NOMO-1 (cell line): ENCODE measurements around the gene NPAS4.
A peak's percentile ranks its signal among the peaks of the same experiment; 100 is the strongest.
"Not testable (repeated sequence)": the region's sequence is repeated elsewhere in the genome, so short reads cannot be mapped to it uniquely, and the experiment has no call there.

Experiments
- DNase-seq, 2 experiments: peaks; one replicate each; lab custom pipeline; 2025; ENCODE audit not compliant: unreplicated experiment in 2 of 2; lab: John Stamatoyannopoulos, UW

NPAS4 gene

DNA sequence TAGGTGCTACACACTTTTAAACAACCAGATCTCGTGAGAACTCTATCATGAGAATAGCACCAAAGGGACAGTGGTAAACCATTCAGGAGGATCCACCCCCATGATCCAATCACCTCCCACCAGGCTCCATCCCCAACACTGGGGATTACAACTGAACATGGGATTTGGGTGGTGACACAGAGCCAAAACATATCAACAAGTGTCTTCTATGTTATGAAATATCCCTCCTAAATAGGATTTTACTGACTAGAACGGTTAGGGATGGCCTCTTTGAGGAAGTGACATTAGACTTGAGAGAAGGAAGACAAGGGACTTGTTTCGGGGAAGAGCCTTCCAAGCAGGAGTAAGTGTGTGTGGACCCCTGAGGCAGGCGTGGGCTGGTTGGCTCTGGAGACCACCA is 29.7 kb downstream of the NPAS4 start:
- peak; percentile 29 to 74 for DNase-seq

DNA sequence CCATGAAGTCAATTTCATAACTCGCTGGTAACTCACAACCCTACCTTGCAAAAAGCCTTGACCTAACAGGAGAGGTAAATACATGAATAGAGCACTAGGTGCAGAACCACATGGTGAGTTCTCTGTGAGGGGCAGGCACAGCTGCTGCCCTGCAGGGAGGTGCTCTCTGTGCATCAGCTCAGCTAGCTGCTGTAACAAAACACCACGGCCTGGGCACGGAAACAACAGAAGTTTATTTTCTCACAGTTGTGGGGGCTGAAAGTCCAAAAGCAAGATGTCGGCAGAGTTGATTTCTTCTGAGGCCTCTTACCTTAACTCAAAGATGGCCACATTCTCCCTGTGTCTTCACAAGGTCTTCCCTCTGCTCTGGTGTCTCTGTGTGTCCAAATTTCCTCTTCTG is 30.8 kb downstream of the NPAS4 start:
- DNase-seq = no peak

DNA sequence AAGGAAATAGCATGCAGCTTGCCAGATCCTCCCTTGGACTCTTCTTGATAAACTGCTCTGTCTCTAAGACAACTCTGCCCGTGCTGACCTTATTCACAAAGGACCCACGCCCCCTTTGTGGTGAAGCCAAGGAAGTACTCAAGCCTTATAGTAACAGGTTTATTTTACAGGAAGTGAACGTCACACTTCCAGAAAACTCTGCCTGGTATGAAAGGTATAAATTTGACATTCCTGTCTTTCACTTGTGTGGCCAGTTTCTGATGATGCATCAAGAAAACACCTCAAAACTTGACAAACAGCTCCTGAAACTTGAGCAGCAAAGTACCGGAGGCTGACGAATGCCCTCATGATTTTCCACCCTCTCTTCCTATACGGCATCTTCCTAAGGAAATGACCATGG is 33.4 kb downstream of the NPAS4 start:
- DNase-seq = peak in 1 of 2 experiments; percentile 2

DNA sequence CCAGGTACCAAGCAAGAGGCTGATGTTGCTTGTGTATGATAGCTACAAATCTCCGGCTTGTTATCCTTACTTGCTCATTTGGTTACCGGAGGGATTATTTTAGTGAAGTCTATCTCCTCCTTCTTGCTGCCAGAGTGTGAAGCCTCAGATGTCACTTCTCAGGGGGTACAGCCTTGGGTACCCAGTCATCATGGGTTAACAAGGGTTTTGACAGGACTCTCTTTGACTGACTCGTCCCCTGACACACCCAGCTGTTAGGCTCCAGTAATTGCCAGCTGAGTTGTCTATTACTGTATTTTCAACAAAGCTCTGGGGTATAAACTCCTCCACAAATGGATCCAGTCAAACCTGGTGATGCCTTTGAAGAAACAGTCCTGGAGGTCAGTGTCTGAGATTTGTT is 34.0 kb downstream of the NPAS4 start:
- no peak for DNase-seq

DNA sequence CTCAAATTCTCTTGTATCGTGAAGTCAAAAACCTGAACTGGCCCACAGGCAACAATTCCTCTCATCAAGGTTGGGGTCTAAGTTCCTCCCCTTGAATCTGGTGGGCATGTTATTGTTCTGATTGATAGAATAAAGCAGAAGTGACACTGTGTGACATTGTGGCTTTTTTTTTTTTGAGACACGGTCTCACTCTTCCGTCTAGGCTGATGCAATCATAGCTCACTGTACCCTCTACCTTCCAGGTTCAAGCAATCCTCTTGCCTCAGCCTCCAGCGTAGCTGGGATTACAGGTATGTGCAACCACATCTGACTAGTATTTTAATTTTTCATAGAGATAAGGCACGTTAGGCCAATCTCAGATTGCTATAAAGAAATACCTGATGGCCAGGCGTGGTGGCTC is 37.0 kb downstream of the NPAS4 start:
- peak in 1 of 2 experiments; percentile 88 for DNase-seq

DNA sequence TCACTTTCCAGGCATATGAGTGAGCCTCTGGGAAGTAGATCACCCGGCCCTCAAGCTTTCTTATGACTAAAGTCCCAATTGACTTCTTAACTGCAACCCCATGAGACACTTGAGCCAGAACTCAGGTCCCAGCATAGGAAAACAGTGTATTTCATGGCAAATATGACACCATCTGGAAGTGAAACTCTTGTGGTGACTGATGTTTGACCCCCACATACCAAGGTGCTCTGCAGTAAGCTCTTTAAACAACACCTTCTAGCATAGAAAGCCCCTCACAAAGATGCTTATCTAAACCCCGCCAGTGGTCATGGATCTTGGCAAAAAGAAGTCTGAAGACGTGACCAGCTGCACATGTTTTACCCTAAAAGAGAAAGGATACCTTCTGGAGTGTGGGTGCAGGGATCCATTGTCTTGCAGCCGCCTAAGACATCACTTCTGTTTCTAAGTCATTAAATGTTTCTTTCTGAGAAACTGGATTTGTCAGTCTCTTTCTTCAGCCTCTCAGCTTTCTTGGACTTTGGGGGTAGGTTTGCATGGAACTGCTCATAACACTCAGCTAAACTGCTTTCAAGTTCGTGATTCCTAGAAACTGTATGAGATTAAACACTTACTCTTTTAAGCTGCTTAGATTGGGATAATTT is 38.4 kb downstream of the NPAS4 start:
- DNase-seq = peak; percentile 57 to 87

DNA sequence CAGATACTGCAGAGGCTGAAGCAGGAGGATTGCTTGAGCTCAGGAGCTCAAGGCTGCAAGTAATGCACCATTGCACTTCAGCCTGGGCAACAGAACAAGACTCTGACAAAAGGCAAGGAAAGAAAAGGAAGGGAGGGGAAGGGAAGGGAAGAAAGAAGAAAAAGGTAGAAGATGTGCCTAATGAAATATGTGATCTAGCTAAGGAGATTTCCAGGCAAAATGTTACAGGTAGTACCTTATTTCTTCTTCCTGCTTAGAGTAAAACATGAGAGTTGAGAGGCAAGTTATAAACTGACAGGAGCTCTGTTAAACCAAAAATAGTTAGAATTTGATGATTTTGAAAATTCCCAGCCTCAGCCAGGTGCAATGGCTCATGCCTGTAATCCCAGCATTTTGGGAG is 41.2 kb downstream of the NPAS4 start:
- no peak for DNase-seq

DNA sequence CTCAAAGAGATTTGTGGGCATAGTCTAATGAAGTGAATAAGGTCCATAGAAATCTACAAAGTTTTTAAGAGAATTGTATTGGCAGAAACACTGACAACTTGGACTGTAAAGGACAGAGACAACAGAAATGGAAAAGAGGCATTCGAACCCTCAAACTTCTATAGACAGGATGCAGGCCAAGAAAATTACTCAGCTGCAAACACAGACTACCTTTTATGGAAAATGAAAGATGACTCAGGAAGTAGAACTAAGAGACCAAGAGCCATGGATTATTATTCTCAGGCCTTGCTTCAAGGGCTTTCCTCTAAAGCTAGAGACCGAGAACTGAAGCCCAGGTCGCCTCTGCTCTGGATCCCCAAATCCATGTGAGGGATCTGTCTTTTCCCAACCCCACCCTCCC is 42.1 kb downstream of the NPAS4 start:
- no peak for DNase-seq

DNA sequence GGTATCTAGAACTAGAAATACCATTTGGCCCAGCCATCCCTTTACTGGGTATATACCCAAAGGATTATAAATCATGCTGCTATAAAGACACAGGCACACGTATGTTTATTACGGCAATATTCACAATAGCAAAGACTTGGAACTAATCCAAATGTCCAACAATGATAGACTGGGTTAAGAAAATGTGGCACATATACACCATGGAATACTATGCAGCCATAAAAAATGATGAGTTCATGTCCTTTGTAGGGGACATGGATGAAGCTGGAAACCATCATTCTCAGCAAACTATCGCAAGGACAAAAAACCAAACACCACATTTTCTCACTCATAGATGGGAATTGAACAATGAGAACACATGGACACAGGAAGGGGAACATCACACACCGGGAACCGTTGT is 43.3 kb downstream of the NPAS4 start:
- not testable (repeated sequence) for DNase-seq

DNA sequence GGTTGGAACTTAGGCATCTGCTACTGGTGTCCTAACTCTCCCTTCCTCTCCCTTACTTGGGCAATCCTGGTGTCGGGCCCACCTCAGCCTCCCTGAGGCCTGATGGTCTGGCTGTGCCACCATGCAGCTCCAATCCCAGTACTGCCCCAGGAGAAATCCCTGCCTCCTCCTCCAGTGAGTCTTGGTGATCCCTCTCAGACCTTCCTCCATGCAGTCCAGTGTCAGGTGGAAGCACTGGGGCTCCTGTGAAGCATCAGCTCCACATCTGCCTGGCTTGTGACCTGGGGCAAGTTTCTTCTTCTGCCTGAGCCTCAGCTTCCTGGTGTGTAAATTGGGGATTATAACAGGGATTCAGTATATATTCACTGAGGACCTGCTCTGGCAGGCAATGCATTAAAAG is 44.1 kb downstream of the NPAS4 start:
- DNase-seq = no peak

DNA sequence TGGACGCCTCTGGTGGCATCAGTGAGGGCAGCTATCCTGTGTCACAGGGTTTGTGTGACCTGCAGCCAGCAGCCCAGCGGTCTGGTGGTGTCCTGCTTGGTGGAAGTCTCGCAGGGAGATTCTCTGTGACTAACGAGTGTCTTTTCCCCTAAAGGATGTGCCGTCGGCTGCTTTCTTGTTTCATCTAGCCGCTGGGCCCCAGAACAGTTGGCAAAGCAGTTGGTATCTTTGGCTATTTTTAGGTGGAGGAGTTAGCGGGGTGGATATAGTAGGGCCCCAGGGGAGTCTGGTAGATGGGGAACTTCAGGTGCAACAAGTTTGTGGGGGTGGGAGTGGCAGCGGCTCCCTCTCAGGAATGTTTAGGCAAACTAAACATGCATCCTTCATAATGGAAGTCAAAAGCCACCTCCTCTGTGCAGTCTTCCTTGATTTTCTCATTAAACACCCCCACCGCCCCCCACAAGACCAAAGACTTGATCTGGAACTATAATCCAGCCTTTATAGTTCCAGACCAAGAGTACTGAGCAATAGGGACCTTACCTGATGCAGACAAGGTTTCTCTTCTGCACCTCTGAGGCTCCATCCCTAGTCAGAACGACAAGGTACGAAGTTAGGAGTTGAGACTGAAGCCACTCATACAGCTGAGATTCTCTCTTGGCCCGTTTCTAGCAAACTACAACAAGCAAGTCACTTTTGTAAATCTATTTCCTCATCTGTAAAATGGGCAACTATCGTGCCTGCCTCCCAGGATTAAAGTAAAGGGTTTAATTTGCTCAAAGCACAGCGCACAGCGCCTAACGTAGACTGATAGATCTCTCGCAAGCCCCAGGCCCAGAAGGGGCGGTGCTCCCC is 44.8 kb downstream of the NPAS4 start:
- peak; percentile 52 to 67 for DNase-seq

DNA sequence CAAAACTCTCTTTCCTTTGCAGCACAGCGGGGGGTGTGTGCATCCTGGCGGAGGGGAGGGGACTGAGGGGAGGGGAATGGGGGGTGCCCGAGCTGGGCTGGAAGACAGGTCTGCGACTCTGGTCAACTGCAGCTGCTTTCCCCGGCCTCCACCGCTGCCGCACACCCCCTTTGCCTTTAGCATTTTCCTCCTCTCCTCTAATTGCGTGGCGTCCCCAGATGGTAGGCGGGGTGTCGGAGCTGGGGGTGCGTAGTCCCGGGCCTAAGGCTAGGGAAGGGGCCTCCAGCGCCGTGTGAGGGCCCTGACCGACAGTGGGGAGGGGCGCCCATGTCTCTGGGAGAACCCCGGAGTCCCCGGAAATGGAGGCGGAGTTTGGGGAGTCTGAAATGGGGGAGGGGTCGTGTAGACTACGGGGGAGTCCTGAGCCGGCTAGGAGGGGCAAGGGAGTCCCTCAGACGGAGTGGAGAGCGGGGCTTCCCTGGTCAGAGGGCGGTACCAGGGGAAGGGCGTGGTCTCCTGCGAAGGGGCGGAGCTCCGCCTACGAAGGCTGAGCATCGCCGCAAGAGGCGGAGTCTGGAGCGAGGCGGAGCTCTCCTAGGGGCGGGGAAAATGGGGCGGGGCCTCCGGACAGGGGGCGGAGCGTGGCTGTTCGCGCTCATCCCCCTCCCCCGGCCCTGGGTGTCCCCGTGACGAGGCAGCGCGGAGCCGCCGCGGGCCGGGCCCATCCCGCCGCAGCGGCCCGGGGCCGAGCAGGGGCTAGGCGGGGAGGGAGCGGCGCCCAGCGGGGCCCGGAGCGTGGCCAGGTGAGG is 45.6 kb downstream of the NPAS4 start, which contains the start of gene PELI3:
Gene PELI3 (plus strand): TSS at position 681 of the 809 bp plus-strand sequence. CDS start 1,224 bp downstream, outside the sequence.
- peak; percentile 78 to 86 for DNase-seq

DNA sequence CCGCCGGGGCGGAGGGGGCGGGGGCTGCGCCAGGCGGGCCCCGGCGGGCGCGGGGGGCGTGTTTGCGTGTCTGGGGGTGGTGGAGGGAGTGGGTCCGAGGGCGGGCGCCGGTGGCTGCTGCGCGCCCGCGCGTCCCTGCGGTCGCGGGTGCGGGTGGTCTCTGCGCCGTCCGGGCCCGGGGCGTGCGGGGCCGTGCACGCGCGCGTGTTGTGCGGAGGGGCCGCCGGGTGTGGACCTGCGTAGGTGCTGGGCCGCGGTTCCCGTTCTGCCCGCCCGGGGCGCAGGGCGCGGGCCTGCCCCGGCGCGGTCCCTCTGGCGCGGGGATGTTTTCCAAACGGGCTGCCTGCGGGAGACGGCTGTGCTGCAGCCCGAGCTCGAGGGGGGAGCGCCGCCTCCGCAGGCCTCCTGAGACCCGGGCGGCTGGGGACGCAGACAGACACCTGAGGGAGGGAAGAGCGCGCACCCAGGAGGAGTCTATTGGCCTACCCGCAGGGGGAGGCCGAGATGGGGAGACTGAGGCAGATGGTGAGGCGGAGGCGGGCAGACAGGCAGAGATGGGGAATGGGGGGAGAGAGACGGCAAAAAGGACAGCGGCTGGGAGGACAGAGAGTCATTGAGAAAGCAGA is 46.3 kb downstream of the NPAS4 start:
- peak; percentile 6 to 30 for DNase-seq

DNA sequence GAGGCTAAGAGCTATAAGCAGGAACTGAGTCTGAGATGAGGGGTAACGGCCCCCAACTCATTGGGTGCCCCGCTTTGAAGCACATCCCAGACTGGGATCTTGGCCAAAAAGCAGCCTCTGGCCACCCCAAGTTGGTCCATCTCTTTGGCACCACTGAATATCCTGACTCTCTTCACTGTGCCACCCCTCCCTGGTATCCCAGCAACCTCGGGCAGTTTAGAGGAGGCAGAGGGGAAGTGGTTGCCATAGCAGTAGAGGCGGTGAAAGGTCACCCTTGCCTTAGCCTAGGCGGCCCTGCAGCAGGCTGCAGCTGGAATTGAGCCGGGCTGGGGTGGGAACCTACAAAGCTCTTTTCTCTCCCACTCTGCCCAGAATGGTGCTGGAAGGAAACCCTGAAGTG is 46.9 kb downstream of the NPAS4 start:
- DNase-seq = peak; percentile 75 to 82

DNA sequence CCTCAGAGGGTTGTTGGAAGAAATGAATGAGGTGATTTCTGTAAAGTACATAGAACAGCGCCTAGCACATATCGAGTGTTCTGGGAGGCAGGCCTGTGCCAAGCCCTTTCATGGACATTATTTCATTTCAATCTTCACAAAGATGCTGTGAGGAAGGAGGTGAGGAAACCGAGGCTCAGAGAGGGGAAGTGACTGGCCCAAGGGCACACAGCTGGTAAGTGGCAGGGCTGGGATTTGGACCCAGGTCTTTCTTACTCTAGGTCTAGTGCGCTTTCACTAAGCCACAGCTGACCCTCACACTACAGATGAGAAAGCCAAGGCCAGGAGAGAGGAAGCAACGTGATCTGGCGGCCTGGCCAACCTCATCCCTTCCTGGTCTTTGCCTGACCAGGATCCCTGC is 47.9 kb downstream of the NPAS4 start:
- no peak for DNase-seq

DNA sequence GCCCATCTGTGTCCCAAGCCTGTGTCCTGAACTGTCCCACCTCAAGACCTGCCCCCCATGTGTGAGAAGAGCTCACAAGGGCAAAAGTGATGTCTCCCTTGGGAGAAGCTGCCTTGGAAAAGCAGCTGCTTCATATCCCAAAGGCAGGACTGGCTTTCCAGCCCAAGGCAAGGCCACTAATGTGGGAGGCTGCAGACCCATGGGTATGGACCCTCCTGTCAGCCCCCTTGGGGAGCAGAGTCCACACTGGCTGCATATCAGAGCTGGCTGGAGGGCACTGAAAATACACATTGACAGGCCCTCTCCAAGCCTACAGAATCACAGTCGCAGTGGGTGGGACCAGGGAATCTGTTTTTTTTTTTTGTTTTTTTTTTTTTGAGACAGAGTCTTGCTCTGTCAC is 48.6 kb downstream of the NPAS4 start:
- DNase-seq = no peak

DNA sequence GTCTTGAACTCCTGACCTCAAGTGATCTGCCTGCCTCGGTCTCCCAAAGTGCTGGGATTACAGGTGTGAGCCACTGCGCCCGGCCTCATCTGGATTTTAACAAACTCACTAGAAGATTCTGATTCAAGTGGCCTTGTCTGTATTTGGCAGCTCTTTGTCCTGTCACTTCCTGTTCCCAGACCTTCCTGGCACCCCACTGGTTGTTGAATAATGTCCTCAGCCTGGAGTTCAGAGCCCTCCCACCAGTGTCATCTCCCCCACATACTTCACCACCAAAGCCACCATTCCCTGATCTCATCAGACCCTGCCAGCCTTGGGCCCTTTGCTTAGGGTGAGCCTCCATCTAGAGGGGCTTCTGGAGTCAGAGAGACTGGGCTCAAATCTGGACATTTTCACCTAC is 49.2 kb downstream of the NPAS4 start:
- DNase-seq = no peak

DNA sequence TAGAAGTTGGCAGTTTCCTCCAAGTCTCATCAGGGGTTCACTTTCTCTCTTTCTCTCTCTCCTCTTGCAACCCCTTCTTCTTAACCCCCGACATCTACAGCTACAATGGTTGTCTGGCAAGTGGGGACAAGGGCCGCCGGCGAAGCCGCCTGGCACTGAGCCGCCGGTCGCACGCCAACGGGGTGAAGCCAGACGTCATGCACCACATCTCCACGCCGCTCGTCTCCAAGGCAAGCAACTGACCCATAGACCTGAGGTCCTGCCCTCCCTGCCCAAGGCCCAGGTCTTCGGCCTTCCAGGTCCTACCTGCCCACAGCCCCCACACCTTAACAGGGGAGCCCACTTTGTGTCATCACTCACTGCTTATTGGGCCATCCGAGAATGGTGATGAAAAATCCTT is 50.3 kb downstream of the NPAS4 start:
- DNase-seq = no peak

DNA sequence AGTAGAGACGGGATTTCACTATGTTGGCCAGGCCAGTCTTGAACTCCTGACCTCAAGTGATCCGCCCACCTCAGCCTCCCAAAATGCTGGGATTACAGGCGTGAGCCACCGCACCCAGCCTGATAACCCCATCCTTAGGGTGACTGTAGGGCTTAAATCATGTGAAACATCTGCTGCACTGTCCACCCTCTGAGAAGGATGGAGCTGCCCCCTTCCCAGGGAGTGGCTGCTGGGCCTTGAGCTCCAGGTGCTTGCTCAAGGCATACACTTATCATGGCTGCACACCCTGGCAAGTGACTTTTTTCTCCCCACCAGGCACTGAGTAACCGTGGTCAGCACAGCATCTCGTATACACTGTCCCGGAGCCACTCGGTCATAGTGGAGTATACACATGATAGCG is 51.2 kb downstream of the NPAS4 start:
- no peak for DNase-seq

DNA sequence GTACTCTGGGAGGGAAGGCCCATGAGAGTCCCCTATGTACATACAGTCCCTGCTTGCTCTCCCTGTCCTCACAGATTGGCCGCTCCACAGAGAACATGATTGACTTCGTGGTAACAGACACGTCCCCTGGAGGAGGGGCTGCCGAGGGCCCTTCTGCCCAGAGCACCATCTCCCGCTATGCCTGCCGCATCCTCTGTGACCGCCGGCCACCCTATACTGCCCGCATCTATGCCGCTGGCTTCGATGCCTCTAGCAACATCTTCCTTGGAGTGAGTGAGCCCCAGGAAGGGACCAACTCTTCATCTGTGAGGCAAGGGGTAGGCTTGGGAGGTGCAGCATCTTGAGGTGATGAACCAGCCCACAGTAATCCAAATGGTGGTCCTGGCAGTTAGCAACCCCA is 52.3 kb downstream of the NPAS4 start:
- DNase-seq = no peak
